MM.1S (cell line): Measurements from ENCODE around the gene ALDH9A1.

Experiments used
- CTCF ChIP-seq: fragments of 300-600 bp; sonication (generic); IDR thresholded peaks from 2 replicates; pipeline ENCODE4 v1.5.1; 2016; ENCODE audit warnings: antibody characterized with exemption, low read length, mixed read lengths
- EZH2 ChIP-seq: fragments of 300-600 bp; sonication (generic); optimal IDR thresholded peaks from 2 replicates; pipeline ENCODE3; 2017; ENCODE audit warnings: low read depth, mild to moderate bottlenecking, antibody characterized with exemption, low read length, mixed read lengths
- EZH2phosphoT487 ChIP-seq: fragments of 300-600 bp; sonication (generic); IDR thresholded peaks from 2 replicates; pipeline ENCODE4 v1.6.1; 2018; ENCODE audit warnings: antibody characterized with exemption, low read length

DNA sequence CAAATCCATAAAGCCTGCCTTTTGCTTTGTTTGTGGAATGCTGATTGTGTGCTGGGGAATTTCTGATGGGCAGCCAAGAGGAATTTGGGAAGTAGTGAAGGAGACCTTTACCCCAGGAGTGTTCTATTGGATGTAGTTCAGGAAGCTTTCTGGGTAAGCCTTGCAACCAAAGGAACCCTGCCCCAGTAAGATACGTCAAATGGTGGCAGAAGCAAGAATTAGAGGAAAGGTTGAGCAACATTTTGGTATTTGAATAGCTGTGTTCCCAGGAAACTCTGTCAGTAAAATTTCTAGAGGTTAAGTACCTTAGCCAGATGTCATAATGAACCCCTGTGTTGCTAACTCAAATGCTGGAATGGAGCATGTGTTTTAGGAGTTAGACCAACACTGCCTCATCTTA is 60.9 kb downstream of the ALDH9A1 start:
- no peak for TF ChIP-seq EZH2
- TF ChIP-seq EZH2phosphoT487, result no peak
- TF ChIP-seq CTCF, result no peak
